ENCODE results near the gene USP49. TPM values are rescaled to one million over a fixed set of nuclear protein-coding genes. Genes with fewer than 3 reads are reported as not detected.

USP49 gene
- total RNA-seq, 4 donors from 2014 or later, result 6.5 to 13.8 (median 8.8) TPM

- H3K4me3 ChIP-seq, result no peak overlapping the region
- no peak for TF ChIP-seq EP300 (IDR thresholded peaks at IDR 0.05)
- no peak overlapping the region for H3K27ac ChIP-seq
- H3K4me1 ChIP-seq, result peaks cover 0 to 6% (median 0%) of the 10 kb centered on the region in 4 donors
- no peaks in the 10 kb centered on the region for H3K9me3 ChIP-seq
- no peaks in the 10 kb centered on the region for H3K27me3 ChIP-seq
- WGBS, 2 donors, result 97 to 98% methylated on average over 3 of the region's 3 CpGs
- no peak for DNase-seq (ENCODE audit: low spot score in 2 of 2)
- peaks cover 0 to 8% (median 0%) of the 10 kb centered on the region in 3 donors for H3K36me3 ChIP-seq
Observed at GRCh38 chr6:41850861-41851260, 44.3 kb downstream of the USP49 start.

GRCh38 chr6:41846666-41847237 lies 48.4 kb downstream of the USP49 start:
- peak in 1 of 2 donors; percentile 76 for DNase-seq (ENCODE audit: low spot score in 2 of 2)
- TF ChIP-seq CTCF (IDR thresholded peaks at IDR 0.05), result peak; percentile 50 to 72 (median 55)
- peak in 1 of 2 donors; percentile 29 for TF ChIP-seq EP300 (IDR thresholded peaks at IDR 0.05)
- TF ChIP-seq POLR2A (IDR thresholded peaks at IDR 0.05), result no peak
- WGBS, 2 donors, result 10 to 11% methylated on average over 1 of the region's 1 CpG
- no peaks in the 10 kb centered on the region for H3K27me3 ChIP-seq
- H3K27ac ChIP-seq, result no peak overlapping the region
- peaks cover 0 to 6% (median 0%) of the 10 kb centered on the region in 4 donors for H3K4me1 ChIP-seq
- no peak overlapping the region for H3K4me3 ChIP-seq
- H3K9me3 ChIP-seq, result no peaks in the 10 kb centered on the region
- peaks cover 0 to 8% (median 0%) of the 10 kb centered on the region in 3 donors for H3K36me3 ChIP-seq

- 94% methylated on average over 9 of the region's 9 CpGs for WGBS, 2 donors
- H3K9me3 ChIP-seq, result no peaks in the 10 kb centered on the region
- H3K27ac ChIP-seq, result no peak overlapping the region
- no peaks in the 10 kb centered on the region for H3K27me3 ChIP-seq
- H3K36me3 ChIP-seq, result no peaks in the 10 kb centered on the region
- no peak for DNase-seq (ENCODE audit: low spot score in 2 of 2)
- peaks cover 0 to 6% (median 0%) of the 10 kb centered on the region in 4 donors for H3K4me1 ChIP-seq
- H3K4me3 ChIP-seq, result no peak overlapping the region
- TF ChIP-seq EP300 (IDR thresholded peaks at IDR 0.05) (no peak), POLR2A (IDR thresholded peaks at IDR 0.05) (no peak), CTCF (IDR thresholded peaks at IDR 0.05) (no peak)
Observed at GRCh38 chr6:41843178-41843577, 52.0 kb downstream of the USP49 start.

- Histone ChIP-seq H3K27ac (no peak overlapping the region), H3K27me3 (no peaks in the 10 kb centered on the region), H3K9me3 (no peaks in the 10 kb centered on the region), H3K4me3 (no peak overlapping the region), H3K4me1 (no peaks in the 10 kb centered on the region), H3K36me3 (no peaks in the 10 kb centered on the region)
- DNase-seq (ENCODE audit: low spot score in 2 of 2), result no peak
- TF ChIP-seq EP300 (IDR thresholded peaks at IDR 0.05), result no peak
- no peak for TF ChIP-seq POLR2A (IDR thresholded peaks at IDR 0.05)
- TF ChIP-seq CTCF (IDR thresholded peaks at IDR 0.05), result no peak
- 82 to 89% methylated on average over 4 of the region's 4 CpGs for WGBS, 2 donors
Observed at GRCh38 chr6:41840326-41840725, 54.8 kb downstream of the USP49 start.

GRCh38 chr6:41836660-41837052 lies 58.5 kb downstream of the USP49 start:
- no peak overlapping the region for H3K4me3 ChIP-seq
- 93 to 94% methylated on average over 2 of the region's 2 CpGs for WGBS, 2 donors
- H3K36me3 ChIP-seq, result no peaks in the 10 kb centered on the region
- DNase-seq (ENCODE audit: low spot score in 2 of 2), result no peak
- no peaks in the 10 kb centered on the region for H3K9me3 ChIP-seq
- TF ChIP-seq CTCF (IDR thresholded peaks at IDR 0.05), result no peak
- TF ChIP-seq POLR2A (IDR thresholded peaks at IDR 0.05), result no peak
- no peak for TF ChIP-seq EP300 (IDR thresholded peaks at IDR 0.05)
- no peak overlapping the region for H3K27ac ChIP-seq
- H3K4me1 ChIP-seq, result no peaks in the 10 kb centered on the region
- H3K27me3 ChIP-seq, result no peaks in the 10 kb centered on the region
